Endodermal cell (in vitro differentiated cells): ENCODE measurements around the gene C3. TPM values are rescaled to one million over a fixed set of nuclear protein-coding genes. Genes with fewer than 3 reads are reported as not detected.

Source experiments
- DNase-seq: peaks from one replicate; pipeline ENCODE4 v3.0.0-alpha.2; 2017
- H3K27ac ChIP-seq: 2 replicates; pipeline ENCODE4 v1.5.1; 2013; ENCODE audit warnings: mild to moderate bottlenecking, low read depth, low read length, moderate library complexity
- H3K27me3 ChIP-seq: 2 replicates; pipeline ENCODE4 v1.6.1; 2013; ENCODE audit warnings: mild to moderate bottlenecking, low read length, moderate library complexity; ENCODE audit not compliant: insufficient read depth, control insufficient read depth, poor library complexity, severe bottlenecking
- H3K36me3 ChIP-seq: 2 replicates; pipeline ENCODE4 v1.7.0; 2013; ENCODE audit warnings: mild to moderate bottlenecking, low read length, moderate library complexity; ENCODE audit not compliant: control insufficient read depth, insufficient read depth
- H3K4me1 ChIP-seq: one replicate; pipeline ENCODE4 v1.7.0; 2013; ENCODE audit warnings: low read length; ENCODE audit not compliant: control insufficient read depth, insufficient read depth
- H3K4me3 ChIP-seq: 2 replicates; pipeline ENCODE4 v1.5.1; 2013; ENCODE audit warnings: mild to moderate bottlenecking, low read length, moderate library complexity
- H3K9ac ChIP-seq: 2 replicates; pipeline ENCODE4 v1.6.1; 2013; ENCODE audit warnings: mild to moderate bottlenecking, low read length, moderate library complexity; ENCODE audit not compliant: poor library complexity, severe bottlenecking; ENCODE audit errors: extremely low read depth
- H3K9me3 ChIP-seq: 2 replicates; pipeline ENCODE4 v1.6.1; 2013; ENCODE audit warnings: mild to moderate bottlenecking, low read length, moderate library complexity; ENCODE audit not compliant: control insufficient read depth
- H3K27ac Mint-ChIP-seq: 2 replicates; pipeline ENCODE4 v1.8.0; 2020; ENCODE audit warnings: mixed read lengths
- H3K27me3 Mint-ChIP-seq: 2 replicates; pipeline ENCODE4 v1.8.0; 2021; ENCODE audit warnings: mild to moderate bottlenecking, mixed read lengths; ENCODE audit not compliant: insufficient read depth
- H3K36me3 Mint-ChIP-seq: 2 replicates; pipeline ENCODE4 v1.8.0; 2020; ENCODE audit warnings: low read depth, mixed read lengths
- H3K4me1 Mint-ChIP-seq: 2 replicates; pipeline ENCODE4 v1.8.0; 2020; ENCODE audit warnings: mixed read lengths
- H3K4me3 Mint-ChIP-seq: 2 replicates; pipeline ENCODE4 v1.8.0; 2020; ENCODE audit warnings: mild to moderate bottlenecking, moderate library complexity, mixed read lengths
- H3K9me3 Mint-ChIP-seq: 2 replicates; pipeline ENCODE4 v1.8.0; 2020; ENCODE audit warnings: mild to moderate bottlenecking, mixed read lengths
- WGBS, 2 experiments: methylation state at CpG; one replicate each; pipeline versions ENCODE4 v1.1.5 to v1.1.7; 2013; ENCODE audit warnings: missing lambda C conversion rate in 2 of 2, mixed read lengths in 1 of 2; ENCODE audit not compliant: insufficient coverage in 1 of 2, insufficient read length in 1 of 2; 5-methylcytosine and 5-hydroxymethylcytosine counted together
- total RNA-seq, 2 donors: library from RNA; stranded (reverse); fragmentation: NEBNext Ultra II Directional in 1 of 2; extraction: Animal tissue kit (Norgen Biotek cat#: 25700) in 1 of 2; gene quantifications; 2 replicates in 1 of 2; 3 replicates in 1 of 2; pipeline ENCODE4 v1.2.1, GENCODE V29; 2021
- TF ChIP-seq, protein P1 (sequence below): fragments of 200-600 bp; sonication (generic); conservative IDR thresholded peaks from 2 replicates; pipeline ENCODE4 v1.5.0; 2021; ENCODE audit warnings: antibody characterized with exemption, mild to moderate bottlenecking

C3 gene
- total RNA-seq, 2 donors from 2014 or later: 13.7 to 23.5 TPM

DNA sequence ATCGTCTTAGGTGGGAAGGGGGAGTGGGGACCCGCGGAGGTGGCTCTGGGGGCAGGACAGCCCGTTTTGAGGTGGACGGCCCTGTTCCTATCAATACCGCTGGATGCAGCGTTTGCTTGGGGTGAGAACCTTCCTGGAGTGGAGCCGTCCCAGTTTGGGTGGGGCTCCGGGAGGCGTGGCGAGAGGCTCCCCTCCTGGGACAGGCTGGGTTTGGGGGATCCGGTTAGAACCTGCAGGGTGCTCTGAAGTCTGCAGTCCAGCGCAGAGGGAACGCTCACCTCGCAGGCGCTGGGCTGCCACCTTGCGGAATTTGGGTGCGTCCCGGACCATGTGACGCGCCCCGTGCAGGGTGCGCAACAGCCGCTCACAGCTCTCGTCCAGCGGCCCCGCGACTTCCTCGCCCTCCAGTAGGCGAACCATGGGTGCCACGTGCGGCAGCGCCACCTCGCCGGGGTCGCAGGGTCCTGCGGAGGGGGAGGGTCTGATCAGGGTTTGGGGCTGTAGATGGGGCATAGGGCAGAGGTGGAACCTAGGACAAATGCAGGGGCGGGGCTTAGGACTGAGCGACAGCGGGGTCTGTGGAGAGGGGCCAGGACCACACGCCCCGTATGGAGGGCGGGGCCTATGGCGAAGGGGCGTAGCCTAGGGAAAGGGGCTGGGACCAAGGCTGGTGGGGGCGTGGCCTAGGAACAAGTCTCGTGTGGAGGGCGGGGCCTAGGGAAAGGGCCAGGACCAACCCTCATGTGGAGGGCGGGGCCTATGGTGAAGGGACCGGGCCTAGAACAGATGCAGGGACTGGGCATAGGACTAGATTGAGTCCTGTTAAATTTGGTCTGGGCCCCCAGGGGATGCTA is 33.0 kb upstream of the C3 start:
- DNase-seq: peak; percentile 100
- H3K4me1 Mint-ChIP-seq: peaks cover 2% of the 10 kb centered on the region
- peak overlapping the region; percentile 65 for H3K4me3 Mint-ChIP-seq
- peaks cover 51% of the 10 kb centered on the region for H3K36me3 Mint-ChIP-seq
- Histone ChIP-seq H3K4me1 (no peaks in the 10 kb centered on the region), H3K27ac (no peak overlapping the region), H3K27me3 (no peaks in the 10 kb centered on the region), H3K4me3 (no peak overlapping the region), H3K36me3 (peaks cover 51% of the 10 kb centered on the region), H3K9ac (no peak overlapping the region), H3K9me3 (no peaks in the 10 kb centered on the region)
- H3K27ac Mint-ChIP-seq: peak overlapping the region; percentile 98
- no peaks in the 10 kb centered on the region for H3K27me3 Mint-ChIP-seq
- 70 to 81% methylated on average over 27 to 50 of the region's 50 CpGs for WGBS, 2 experiments
- H3K9me3 Mint-ChIP-seq: no peaks in the 10 kb centered on the region
- TF ChIP-seq, protein P1, sequence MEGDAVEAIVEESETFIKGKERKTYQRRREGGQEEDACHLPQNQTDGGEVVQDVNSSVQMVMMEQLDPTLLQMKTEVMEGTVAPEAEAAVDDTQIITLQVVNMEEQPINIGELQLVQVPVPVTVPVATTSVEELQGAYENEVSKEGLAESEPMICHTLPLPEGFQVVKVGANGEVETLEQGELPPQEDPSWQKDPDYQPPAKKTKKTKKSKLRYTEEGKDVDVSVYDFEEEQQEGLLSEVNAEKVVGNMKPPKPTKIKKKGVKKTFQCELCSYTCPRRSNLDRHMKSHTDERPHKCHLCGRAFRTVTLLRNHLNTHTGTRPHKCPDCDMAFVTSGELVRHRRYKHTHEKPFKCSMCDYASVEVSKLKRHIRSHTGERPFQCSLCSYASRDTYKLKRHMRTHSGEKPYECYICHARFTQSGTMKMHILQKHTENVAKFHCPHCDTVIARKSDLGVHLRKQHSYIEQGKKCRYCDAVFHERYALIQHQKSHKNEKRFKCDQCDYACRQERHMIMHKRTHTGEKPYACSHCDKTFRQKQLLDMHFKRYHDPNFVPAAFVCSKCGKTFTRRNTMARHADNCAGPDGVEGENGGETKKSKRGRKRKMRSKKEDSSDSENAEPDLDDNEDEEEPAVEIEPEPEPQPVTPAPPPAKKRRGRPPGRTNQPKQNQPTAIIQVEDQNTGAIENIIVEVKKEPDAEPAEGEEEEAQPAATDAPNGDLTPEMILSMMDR: peak; percentile 66

DNA sequence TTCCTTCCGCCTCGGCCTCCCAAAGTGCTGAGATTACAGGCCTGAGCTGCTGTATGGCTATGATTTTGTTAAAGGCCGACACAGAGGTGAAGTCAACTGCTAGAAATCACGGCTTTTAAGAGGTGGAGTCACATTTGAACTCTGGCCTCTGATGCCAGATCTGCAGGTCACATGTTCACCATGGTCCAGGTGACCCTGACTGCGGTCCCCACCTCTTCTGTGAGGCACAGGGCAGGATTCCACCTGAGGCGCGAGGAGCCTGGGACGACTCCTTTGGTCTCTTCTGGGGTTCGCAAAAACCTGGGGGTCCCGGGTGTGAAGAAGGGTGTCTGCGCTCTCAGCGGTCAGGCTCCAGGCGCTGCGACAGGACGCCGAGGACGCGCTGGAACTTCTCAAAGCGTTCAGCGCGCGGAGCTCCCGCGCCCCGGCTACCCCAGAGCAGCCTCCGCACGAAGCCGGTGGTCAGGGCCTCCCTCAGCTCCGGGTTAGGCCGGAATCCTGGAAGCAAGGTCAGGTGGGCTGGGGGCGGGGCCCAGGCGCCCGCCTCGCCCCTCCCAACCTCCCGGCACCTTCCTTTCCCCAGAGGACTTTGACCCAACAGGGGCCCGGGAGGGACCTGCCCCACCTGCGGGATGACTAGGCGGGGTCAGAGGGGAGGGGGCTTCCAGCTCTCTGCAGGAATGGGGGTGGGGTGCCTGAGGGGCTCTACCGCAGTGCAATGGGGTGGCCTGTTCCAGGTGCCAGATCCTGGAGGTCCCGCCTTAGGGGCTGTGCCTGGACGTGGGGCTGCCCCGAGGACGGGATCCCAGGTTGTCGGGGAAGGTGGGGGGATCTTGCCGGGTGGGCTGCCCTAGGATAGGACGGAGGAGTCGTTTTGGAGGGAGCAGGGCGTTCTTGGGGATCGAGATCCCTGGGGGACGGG is 32.1 kb upstream of the C3 start:
- H3K27ac Mint-ChIP-seq: peak overlapping the region; percentile 98
- no peaks in the 10 kb centered on the region for H3K9me3 ChIP-seq
- no peak overlapping the region for H3K9ac ChIP-seq
- H3K36me3 ChIP-seq: peaks cover 60% of the 10 kb centered on the region
- no peak overlapping the region for H3K4me3 ChIP-seq
- no peaks in the 10 kb centered on the region for H3K27me3 ChIP-seq
- H3K36me3 Mint-ChIP-seq: peaks cover 56% of the 10 kb centered on the region
- TF ChIP-seq, protein P1: no peak
- H3K4me3 Mint-ChIP-seq: peak overlapping the region; percentile 65
- no peaks in the 10 kb centered on the region for H3K4me1 ChIP-seq
- H3K4me1 Mint-ChIP-seq: peaks cover 2% of the 10 kb centered on the region
- no peaks in the 10 kb centered on the region for H3K27me3 Mint-ChIP-seq
- peak; percentile 95 for DNase-seq
- H3K9me3 Mint-ChIP-seq: no peaks in the 10 kb centered on the region
- 84 to 87% methylated on average over 33 to 50 of the region's 50 CpGs for WGBS, 2 experiments
- H3K27ac ChIP-seq: no peak overlapping the region

DNA sequence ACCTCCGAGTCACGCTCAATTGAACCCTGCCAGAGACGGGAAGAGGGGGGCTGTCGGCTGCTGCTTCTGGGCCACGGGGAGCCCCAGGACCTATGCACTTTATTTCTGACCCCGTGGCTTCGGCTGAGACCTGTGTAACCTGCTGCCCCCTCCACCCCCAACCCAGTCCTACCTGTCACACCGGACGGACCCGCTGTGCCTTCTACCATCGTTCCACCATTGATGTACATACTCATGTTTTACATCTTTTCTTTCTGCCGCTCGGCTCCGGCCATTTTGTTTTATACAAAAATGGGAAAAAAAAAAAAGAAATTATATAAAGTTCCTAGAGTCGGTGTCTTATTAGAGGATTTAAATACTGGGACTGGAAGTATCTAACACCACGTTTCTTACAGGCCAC is 30.7 kb upstream of the C3 start:
- H3K27ac Mint-ChIP-seq: peak overlapping the region; percentile 17
- peaks cover 72% of the 10 kb centered on the region for H3K36me3 ChIP-seq
- peaks cover 63% of the 10 kb centered on the region for H3K36me3 Mint-ChIP-seq

More for the DNA sequence above, 30.7 kb upstream of the C3 start:
- 94 to 96% methylated on average over 7 to 15 of the region's 16 CpGs for WGBS, 2 experiments
- Histone ChIP-seq H3K9me3 (no peaks in the 10 kb centered on the region), H3K9ac (no peak overlapping the region), H3K4me3 (no peak overlapping the region), H3K4me1 (no peaks in the 10 kb centered on the region), H3K27ac (no peak overlapping the region), H3K27me3 (no peaks in the 10 kb centered on the region)
- Mint-ChIP-seq H3K27me3 (no peaks in the 10 kb centered on the region), H3K9me3 (no peaks in the 10 kb centered on the region), H3K4me1 (peaks cover 2% of the 10 kb centered on the region), H3K4me3 (no peak overlapping the region)
- no peak for DNase-seq
- TF ChIP-seq, protein P1: no peak
